VCaP (cell line): ENCODE measurements around the gene PRR16.

ENCODE experiments used
- H3K27ac ChIP-seq: fragments of 450-650 bp; 2 replicates; pipeline ENCODE4 v1.5.1; 2017
- TF ChIP-seq, protein P1 (sequence below): fragments of 450-650 bp; conservative IDR thresholded peaks from 2 replicates; pipeline ENCODE4 v1.5.1; 2017; ENCODE audit warnings: mild to moderate bottlenecking, moderate library complexity

The PRR16 gene

GRCh38 chr5:120479066-120479465 lies 15.0 kb downstream of the PRR16 start:
- no peak overlapping the region for H3K27ac ChIP-seq
- TF ChIP-seq, protein P1, sequence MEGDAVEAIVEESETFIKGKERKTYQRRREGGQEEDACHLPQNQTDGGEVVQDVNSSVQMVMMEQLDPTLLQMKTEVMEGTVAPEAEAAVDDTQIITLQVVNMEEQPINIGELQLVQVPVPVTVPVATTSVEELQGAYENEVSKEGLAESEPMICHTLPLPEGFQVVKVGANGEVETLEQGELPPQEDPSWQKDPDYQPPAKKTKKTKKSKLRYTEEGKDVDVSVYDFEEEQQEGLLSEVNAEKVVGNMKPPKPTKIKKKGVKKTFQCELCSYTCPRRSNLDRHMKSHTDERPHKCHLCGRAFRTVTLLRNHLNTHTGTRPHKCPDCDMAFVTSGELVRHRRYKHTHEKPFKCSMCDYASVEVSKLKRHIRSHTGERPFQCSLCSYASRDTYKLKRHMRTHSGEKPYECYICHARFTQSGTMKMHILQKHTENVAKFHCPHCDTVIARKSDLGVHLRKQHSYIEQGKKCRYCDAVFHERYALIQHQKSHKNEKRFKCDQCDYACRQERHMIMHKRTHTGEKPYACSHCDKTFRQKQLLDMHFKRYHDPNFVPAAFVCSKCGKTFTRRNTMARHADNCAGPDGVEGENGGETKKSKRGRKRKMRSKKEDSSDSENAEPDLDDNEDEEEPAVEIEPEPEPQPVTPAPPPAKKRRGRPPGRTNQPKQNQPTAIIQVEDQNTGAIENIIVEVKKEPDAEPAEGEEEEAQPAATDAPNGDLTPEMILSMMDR: no peak

- H3K27ac ChIP-seq: no peak overlapping the region
- TF ChIP-seq, protein P1: no peak
Measured at GRCh38 chr5:120499876-120500563, 35.9 kb downstream of the PRR16 start.

DNA sequence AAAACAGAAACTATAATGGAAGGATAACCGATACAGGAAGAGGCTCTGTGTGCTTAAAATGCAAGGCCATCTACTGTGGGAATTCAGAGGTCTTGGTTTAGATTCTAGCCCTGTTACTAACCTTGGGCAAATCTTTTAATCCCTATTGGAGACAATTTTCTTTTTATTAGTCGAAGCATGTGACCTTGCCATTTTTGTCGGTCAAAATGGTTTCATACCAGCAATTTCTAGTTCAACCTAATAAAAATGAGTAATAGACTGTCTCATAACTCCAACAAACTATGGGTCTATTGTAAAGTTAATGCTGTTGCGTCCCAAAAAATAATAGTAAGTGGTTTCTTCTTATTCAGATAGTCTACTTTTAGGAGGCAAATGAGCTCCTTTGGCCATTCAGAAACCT lies 38.4 kb downstream of the PRR16 start:
- TF ChIP-seq, protein P1: no peak
- H3K27ac ChIP-seq: no peak overlapping the region

GRCh38 chr5:120503341-120503740 lies 39.2 kb downstream of the PRR16 start:
- H3K27ac ChIP-seq: no peak overlapping the region
- TF ChIP-seq, protein P1: no peak

DNA sequence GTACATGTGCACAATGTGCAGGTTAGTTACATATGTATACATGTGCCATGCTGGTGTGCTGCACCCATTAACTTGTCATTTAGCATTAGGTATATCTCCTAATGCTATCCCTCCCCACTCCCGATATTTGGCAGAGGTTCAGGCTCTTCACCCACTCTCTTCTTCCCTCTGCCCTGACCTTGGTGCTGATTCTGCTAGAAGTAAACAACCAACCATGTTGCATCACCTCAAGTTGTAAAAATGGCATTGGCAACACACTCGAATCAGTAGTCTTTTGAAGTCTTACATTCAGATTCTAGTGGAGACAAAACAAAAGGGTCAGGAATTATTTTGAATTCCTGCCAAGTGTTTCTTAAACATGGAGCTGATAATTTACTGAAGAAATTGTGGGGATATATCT lies 40.0 kb downstream of the PRR16 start:
- H3K27ac ChIP-seq: no peak overlapping the region
- TF ChIP-seq, protein P1: no peak

- TF ChIP-seq, protein P1: no peak
Measured at GRCh38 chr5:120507197-120507596, 43.1 kb downstream of the PRR16 start.

GRCh38 chr5:120507800-120508463 lies 43.8 kb downstream of the PRR16 start:
- TF ChIP-seq, protein P1: no peak
- no peak overlapping the region for H3K27ac ChIP-seq

More at GRCh38 chr5:120507197-120507596, 43.1 kb downstream of the PRR16 start:
- no peak overlapping the region for H3K27ac ChIP-seq
